ENCODE results near the gene PHF1. TPM values are rescaled to one million over a fixed set of nuclear protein-coding genes. Genes with fewer than 3 reads are reported as not detected.
A peak's percentile ranks its signal among the peaks of the same experiment; 100 is the strongest.

Gene PHF1
- total and polyA plus RNA-seq, 2 of the 13 experiments (the other 11 are each of a cell fraction or from before 2014, with no cell fraction given): 25.4 to 61.9 TPM

GRCh38 chr6:33410711-33411631 is at the start of gene PHF1 (continued):
- no peak for TF ChIP-seq KAT7 (CRISPR knock-in tag; IDR thresholded peaks at IDR 0.05; ENCODE audit: borderline replicate concordance)
- no peak for TF ChIP-seq REPIN1 (CRISPR knock-in tag; IDR thresholded peaks at IDR 0.05; ENCODE audit: borderline replicate concordance, low read depth)
- peak; percentile 49; the same call in 1 of the 2 replicates for TF ChIP-seq ZNF414 (CRISPR knock-in tag; IDR thresholded peaks at IDR 0.05)
- no peak; the same call in 1 of the 2 replicates for TF ChIP-seq KDM3A (CRISPR knock-in tag; IDR thresholded peaks at IDR 0.05; ENCODE audit: low read depth)
- peak; percentile 55; the same call in 1 of the 2 replicates for TF ChIP-seq ZNF274 (CRISPR knock-in tag; IDR thresholded peaks at IDR 0.05)
- no peak for TF ChIP-seq ZNF580 (CRISPR knock-in tag; IDR thresholded peaks at IDR 0.05; ENCODE audit: borderline replicate concordance, low read depth)
- TF ChIP-seq ZBTB40 (IDR thresholded peaks at IDR 0.05): no peak
- TF ChIP-seq ZBTB40 (CRISPR knock-in tag; IDR thresholded peaks at IDR 0.05): no peak
- no peak for TF ChIP-seq ZNF383 (CRISPR knock-in tag; IDR thresholded peaks at IDR 0.05; ENCODE audit: borderline replicate concordance)
- peak; percentile 59; the same call in 1 of the 2 replicates for TF ChIP-seq DNMT1 (CRISPR knock-in tag; IDR thresholded peaks at IDR 0.05)
- TF ChIP-seq ZNF619 (CRISPR knock-in tag; IDR thresholded peaks at IDR 0.05): no peak
- no peak for TF ChIP-seq ATF5 (CRISPR knock-in tag; IDR thresholded peaks at IDR 0.05; ENCODE audit: low read depth)
- TF ChIP-seq NCOA1 (CRISPR knock-in tag; IDR thresholded peaks at IDR 0.05): no peak
- no peak for TF ChIP-seq RCOR2 (CRISPR knock-in tag; IDR thresholded peaks at IDR 0.05)
- no peak for TF ChIP-seq TRIM22 (IDR thresholded peaks at IDR 0.05)
- TF ChIP-seq ZFP41 (CRISPR knock-in tag; IDR thresholded peaks at IDR 0.05; ENCODE audit: borderline replicate concordance): no peak
